Esophagus muscularis mucosa (tissue), 3 donors: ENCODE measurements around the gene INPPL1.

Experiments
- CTCF ChIP-seq, 3 experiments: fragments of 200-600 bp in 2 of 3; fragments of 450-650 bp in 1 of 3; sonication (generic) in 2 of 3; IDR thresholded peaks; one replicate each; pipeline ENCODE4 v1.5.1; 2017 to 2019; ENCODE audit warnings: antibody characterized with exemption in 3 of 3, mild to moderate bottlenecking in 2 of 3, moderate library complexity in 1 of 3
- POLR2A ChIP-seq: fragments of 450-650 bp; IDR thresholded peaks from one replicate; pipeline ENCODE4 v1.6.1; 2017; ENCODE audit warnings: antibody characterized with exemption, moderate library complexity, mild to moderate bottlenecking, low read depth

GRCh38 chr11:72223615-72224563 lies 678 bp upstream of the INPPL1 start:
- TF ChIP-seq CTCF (IDR thresholded peaks at IDR 0.05) (no peak), POLR2A (no peak)
